ENCODE measurements around the gene SLC7A6. TPM values are rescaled to one million over a fixed set of nuclear protein-coding genes. Genes with fewer than 3 reads are reported as not detected.

SLC7A6 gene
- total and polyA plus RNA-seq, 2 of the 13 experiments (the other 11 are each of a cell fraction or from before 2014, with no cell fraction given): 35.8 to 70.8 TPM

DNA sequence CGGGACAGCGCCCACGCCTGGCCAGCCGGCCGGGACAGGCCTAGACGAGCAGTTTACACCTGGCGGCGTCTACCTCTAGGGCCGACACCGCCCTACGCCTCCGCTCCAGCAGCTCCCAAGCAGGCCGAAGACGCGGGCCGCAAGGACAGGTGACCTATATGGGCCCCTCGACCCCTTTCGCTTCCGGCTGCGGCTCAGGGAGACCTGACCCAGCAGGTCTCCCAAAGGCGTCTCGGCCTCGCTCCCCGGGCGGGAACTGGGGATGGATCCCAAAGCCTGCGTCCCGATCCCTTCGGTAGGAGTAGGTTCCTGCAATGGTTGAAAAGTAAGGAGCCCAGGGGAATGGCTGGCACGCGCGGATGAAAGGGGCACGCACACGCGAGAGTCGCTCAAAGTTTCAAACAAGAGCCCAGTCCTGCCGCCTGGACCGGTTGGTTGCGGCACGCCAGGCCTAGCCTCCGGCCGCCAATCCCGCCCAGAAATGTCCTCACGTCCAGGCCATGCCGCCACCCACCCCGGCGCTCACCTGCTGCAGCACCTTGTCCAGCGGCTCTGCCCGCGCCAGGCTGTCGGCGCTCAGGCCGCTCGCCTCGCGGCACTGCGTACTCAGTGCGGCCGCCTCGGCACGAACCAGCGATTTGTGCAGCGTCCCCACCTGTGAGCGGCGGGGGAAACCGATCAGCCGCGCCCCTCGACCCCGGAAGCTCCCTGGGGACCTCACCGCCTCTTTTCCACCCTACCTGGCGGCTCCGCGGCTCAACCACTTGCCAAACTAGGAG is 29.0 kb upstream of the SLC7A6 start (continued):
- TF ChIP-seq ZNF605 (CRISPR knock-in tag; IDR thresholded peaks at IDR 0.05): peak; percentile 73
- TF ChIP-seq ZNF670 (CRISPR knock-in tag; IDR thresholded peaks at IDR 0.05; ENCODE audit: borderline replicate concordance): no peak; the same call in 1 of the 2 replicates
- TF ChIP-seq, protein P1, sequence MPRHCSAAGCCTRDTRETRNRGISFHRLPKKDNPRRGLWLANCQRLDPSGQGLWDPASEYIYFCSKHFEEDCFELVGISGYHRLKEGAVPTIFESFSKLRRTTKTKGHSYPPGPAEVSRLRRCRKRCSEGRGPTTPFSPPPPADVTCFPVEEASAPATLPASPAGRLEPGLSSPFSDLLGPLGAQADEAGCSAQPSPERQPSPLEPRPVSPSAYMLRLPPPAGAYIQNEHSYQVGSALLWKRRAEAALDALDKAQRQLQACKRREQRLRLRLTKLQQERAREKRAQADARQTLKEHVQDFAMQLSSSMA (CRISPR knock-in tag; IDR thresholded peaks at IDR 0.05): no peak; the same call in 1 of the 2 replicates
- TF ChIP-seq ZNF577 (CRISPR knock-in tag; IDR thresholded peaks at IDR 0.05; ENCODE audit: borderline replicate concordance, low read depth): no peak
- TF ChIP-seq NRL (CRISPR knock-in tag; IDR thresholded peaks at IDR 0.05; ENCODE audit: borderline replicate concordance): peak; percentile 84
- TF ChIP-seq XRCC5 (optimal IDR thresholded peaks at IDR 0.05; ENCODE audit: low read length): peak; percentile 49
- TF ChIP-seq ZFP41 (CRISPR knock-in tag; IDR thresholded peaks at IDR 0.05; ENCODE audit: borderline replicate concordance): 0 out of 2 replicates have a peak, but pooled peaks have one; percentile 47
- no peak for TF ChIP-seq ZNF274 (CRISPR knock-in tag; IDR thresholded peaks at IDR 0.05)
- 0 out of 2 replicates have a peak, but pooled peaks have one; percentile 59 for TF ChIP-seq PAWR (CRISPR knock-in tag; IDR thresholded peaks at IDR 0.05; ENCODE audit: borderline replicate concordance)
- TF ChIP-seq HNRNPUL1 (IDR thresholded peaks at IDR 0.05; ENCODE audit: low read depth, low read length): no peak
- TF ChIP-seq, protein P2, sequence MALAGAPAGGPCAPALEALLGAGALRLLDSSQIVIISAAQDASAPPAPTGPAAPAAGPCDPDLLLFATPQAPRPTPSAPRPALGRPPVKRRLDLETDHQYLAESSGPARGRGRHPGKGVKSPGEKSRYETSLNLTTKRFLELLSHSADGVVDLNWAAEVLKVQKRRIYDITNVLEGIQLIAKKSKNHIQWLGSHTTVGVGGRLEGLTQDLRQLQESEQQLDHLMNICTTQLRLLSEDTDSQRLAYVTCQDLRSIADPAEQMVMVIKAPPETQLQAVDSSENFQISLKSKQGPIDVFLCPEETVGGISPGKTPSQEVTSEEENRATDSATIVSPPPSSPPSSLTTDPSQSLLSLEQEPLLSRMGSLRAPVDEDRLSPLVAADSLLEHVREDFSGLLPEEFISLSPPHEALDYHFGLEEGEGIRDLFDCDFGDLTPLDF (CRISPR knock-in tag; IDR thresholded peaks at IDR 0.05): 0 out of 2 replicates have a peak, but pooled peaks have one; percentile 9
- no peak for TF ChIP-seq HNRNPK (IDR thresholded peaks at IDR 0.05; ENCODE audit: low read depth, low read length, poor library complexity, severe bottlenecking)
- TF ChIP-seq MAF1 (CRISPR knock-in tag; IDR thresholded peaks at IDR 0.05; ENCODE audit: borderline replicate concordance): no peak
- TF ChIP-seq RXRB (CRISPR knock-in tag; IDR thresholded peaks at IDR 0.05; ENCODE audit: borderline replicate concordance): no peak
- TF ChIP-seq MEF2D (CRISPR knock-in tag; IDR thresholded peaks at IDR 0.05): peak; percentile 69; the same call in 1 of the 2 replicates
- TF ChIP-seq KDM2A (CRISPR knock-in tag; IDR thresholded peaks at IDR 0.05; ENCODE audit: borderline replicate concordance, low read depth): peak; percentile 65
- TF ChIP-seq AGO1 (IDR thresholded peaks at IDR 0.05; ENCODE audit: low read depth, low read length, poor library complexity, severe bottlenecking): peak; percentile 52
- peak; percentile 26; the same call in 1 of the 2 replicates for TF ChIP-seq DNMT3B (CRISPR knock-in tag; conservative IDR thresholded peaks at IDR 0.05)
- TF ChIP-seq, protein P3, sequence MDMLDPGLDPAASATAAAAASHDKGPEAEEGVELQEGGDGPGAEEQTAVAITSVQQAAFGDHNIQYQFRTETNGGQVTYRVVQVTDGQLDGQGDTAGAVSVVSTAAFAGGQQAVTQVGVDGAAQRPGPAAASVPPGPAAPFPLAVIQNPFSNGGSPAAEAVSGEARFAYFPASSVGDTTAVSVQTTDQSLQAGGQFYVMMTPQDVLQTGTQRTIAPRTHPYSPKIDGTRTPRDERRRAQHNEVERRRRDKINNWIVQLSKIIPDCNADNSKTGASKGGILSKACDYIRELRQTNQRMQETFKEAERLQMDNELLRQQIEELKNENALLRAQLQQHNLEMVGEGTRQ (IDR thresholded peaks at IDR 0.05; ENCODE audit: low read depth, low read length): no peak
- TF ChIP-seq, protein P3 (CRISPR knock-in tag; IDR thresholded peaks at IDR 0.05; ENCODE audit: borderline replicate concordance): no peak; the same call in 1 of the 2 replicates
- TF ChIP-seq ZNF7 (CRISPR knock-in tag; IDR thresholded peaks at IDR 0.05): no peak
- TF ChIP-seq, protein P4, sequence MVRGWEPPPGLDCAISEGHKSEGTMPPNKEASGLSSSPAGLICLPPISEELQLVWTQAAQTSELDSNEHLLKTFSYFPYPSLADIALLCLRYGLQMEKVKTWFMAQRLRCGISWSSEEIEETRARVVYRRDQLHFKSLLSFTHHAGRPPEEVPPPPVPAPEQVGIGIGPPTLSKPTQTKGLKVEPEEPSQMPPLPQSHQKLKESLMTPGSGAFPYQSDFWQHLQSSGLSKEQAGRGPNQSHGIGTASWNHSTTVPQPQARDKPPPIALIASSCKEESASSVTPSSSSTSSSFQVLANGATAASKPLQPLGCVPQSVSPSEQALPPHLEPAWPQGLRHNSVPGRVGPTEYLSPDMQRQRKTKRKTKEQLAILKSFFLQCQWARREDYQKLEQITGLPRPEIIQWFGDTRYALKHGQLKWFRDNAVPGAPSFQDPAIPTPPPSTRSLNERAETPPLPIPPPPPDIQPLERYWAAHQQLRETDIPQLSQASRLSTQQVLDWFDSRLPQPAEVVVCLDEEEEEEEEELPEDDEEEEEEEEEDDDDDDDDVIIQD (CRISPR knock-in tag; IDR thresholded peaks at IDR 0.05; ENCODE audit: low read depth): no peak
- TF ChIP-seq KLF6 (CRISPR knock-in tag; IDR thresholded peaks at IDR 0.05): no peak
